Measurements from ENCODE around the gene PSD2.

PSD2 gene

GRCh38 chr5:139863855-139864558 is 68.4 kb downstream of the PSD2 start:
- peak; percentile 17 for DNase-seq (ENCODE audit: low read depth, low spot score)

GRCh38 chr5:139864716-139865483 is 69.3 kb downstream of the PSD2 start:
- DNase-seq (ENCODE audit: low read depth, low spot score): no peak
- H3K4me3 ChIP-seq (ENCODE audit: low read length): no peak overlapping the region

More at GRCh38 chr5:139863855-139864558, 68.4 kb downstream of the PSD2 start:
- no peak overlapping the region for H3K4me3 ChIP-seq (ENCODE audit: low read length)

- no peak overlapping the region for H3K4me3 ChIP-seq (ENCODE audit: low read length)
- no peak for DNase-seq (ENCODE audit: low read depth, low spot score)
Measured at GRCh38 chr5:139867109-139867508, 71.5 kb downstream of the PSD2 start.

- no peak for DNase-seq (ENCODE audit: low read depth, low spot score)
Measured at GRCh38 chr5:139867581-139867980, 72.0 kb downstream of the PSD2 start.

GRCh38 chr5:139869042-139869790 is 73.6 kb downstream of the PSD2 start:
- H3K4me3 ChIP-seq (ENCODE audit: low read length): no peak overlapping the region
- no peak for DNase-seq (ENCODE audit: low read depth, low spot score)

More at GRCh38 chr5:139867581-139867980, 72.0 kb downstream of the PSD2 start:
- H3K4me3 ChIP-seq (ENCODE audit: low read length): no peak overlapping the region

GRCh38 chr5:139870677-139871076 is 75.1 kb downstream of the PSD2 start:
- no peak for DNase-seq (ENCODE audit: low read depth, low spot score)

GRCh38 chr5:139871614-139872013 is 76.0 kb downstream of the PSD2 start:
- H3K4me3 ChIP-seq (ENCODE audit: low read length): no peak overlapping the region
- no peak for DNase-seq (ENCODE audit: low read depth, low spot score)

More at GRCh38 chr5:139870677-139871076, 75.1 kb downstream of the PSD2 start:
- H3K4me3 ChIP-seq (ENCODE audit: low read length): no peak overlapping the region

GRCh38 chr5:139872052-139872766 is 76.6 kb downstream of the PSD2 start:
- DNase-seq (ENCODE audit: low read depth, low spot score): no peak
- H3K4me3 ChIP-seq (ENCODE audit: low read length): no peak overlapping the region

GRCh38 chr5:139872851-139873794 is 77.5 kb downstream of the PSD2 start:
- no peak for DNase-seq (ENCODE audit: low read depth, low spot score)

GRCh38 chr5:139875957-139876356 is 80.3 kb downstream of the PSD2 start:
- DNase-seq (ENCODE audit: low read depth, low spot score): no peak
- no peak overlapping the region for H3K4me3 ChIP-seq (ENCODE audit: low read length)

More at GRCh38 chr5:139872851-139873794, 77.5 kb downstream of the PSD2 start:
- no peak overlapping the region for H3K4me3 ChIP-seq (ENCODE audit: low read length)

GRCh38 chr5:139877129-139877597 is 81.6 kb downstream of the PSD2 start:
- H3K4me3 ChIP-seq (ENCODE audit: low read length): no peak overlapping the region
- no peak for DNase-seq (ENCODE audit: low read depth, low spot score)

- no peak for DNase-seq (ENCODE audit: low read depth, low spot score)
- no peak overlapping the region for H3K4me3 ChIP-seq (ENCODE audit: low read length)
Measured at GRCh38 chr5:139878093-139878492, 82.5 kb downstream of the PSD2 start.

GRCh38 chr5:139880416-139881142 is 85.0 kb downstream of the PSD2 start:
- H3K4me3 ChIP-seq (ENCODE audit: low read length): no peak overlapping the region
- DNase-seq (ENCODE audit: low read depth, low spot score): no peak

GRCh38 chr5:139881143-139881733 is 85.6 kb downstream of the PSD2 start:
- H3K4me3 ChIP-seq (ENCODE audit: low read length): no peak overlapping the region
- no peak for DNase-seq (ENCODE audit: low read depth, low spot score)

GRCh38 chr5:139882316-139882715 is 86.7 kb downstream of the PSD2 start:
- DNase-seq (ENCODE audit: low read depth, low spot score): no peak
- H3K4me3 ChIP-seq (ENCODE audit: low read length): no peak overlapping the region

- no peak for DNase-seq (ENCODE audit: low read depth, low spot score)
- H3K4me3 ChIP-seq (ENCODE audit: low read length): no peak overlapping the region
Measured at GRCh38 chr5:139882961-139883539, 87.4 kb downstream of the PSD2 start.

- no peak overlapping the region for H3K4me3 ChIP-seq (ENCODE audit: low read length)
- no peak for DNase-seq (ENCODE audit: low read depth, low spot score)
Measured at GRCh38 chr5:139884144-139884543, 88.5 kb downstream of the PSD2 start.
